H1 (cell line): ENCODE data around the gene INHBA. TPM values are rescaled to one million over a fixed set of nuclear protein-coding genes. Genes with fewer than 3 reads are reported as not detected.
A peak's percentile ranks its signal among the peaks of the same experiment; 100 is the strongest.

ENCODE experiments used
- CTCF ChIA-PET: fragments of 300-600 bp; sonication (Branson Sonifier 250); formaldehyde crosslinking; loops from one replicate; lab custom pipeline; 2021; ENCODE audit not compliant: partially characterized antibody; lab: Charles Lee
- POLR2A ChIA-PET: fragments of 300-600 bp; sonication (Branson Sonifier 250); formaldehyde crosslinking; loops from one replicate; lab custom pipeline; 2021; ENCODE audit warnings: inconsistent platforms; ENCODE audit not compliant: partially characterized antibody; lab: Charles Lee
- DNase-seq, 2 experiments: peaks; one replicate each; pipeline versions ENCODE4 v3.0.0 to v3.0.0-alpha.2; 2010 to 2022; ENCODE audit warnings: low spot score in 2 of 2, low read depth in 1 of 2, mixed read lengths in 1 of 2
- FAIRE-seq: peaks from 2 replicates; lab custom pipeline; 2011; peaks lifted over from hg19 to GRCh38; lab: Jason Lieb, UNC
- H2AFZ ChIP-seq: 2 replicates; pipeline ENCODE4 v1.8.1; 2012; ENCODE audit warnings: low read length, inconsistent platforms
- H2AK5ac ChIP-seq: 2 replicates; pipeline ENCODE4 v1.6.1; 2013; ENCODE audit warnings: low read depth, low read length
- H2BK120ac ChIP-seq: replicated peaks from 2 replicates; pipeline ENCODE3; 2013; ENCODE audit warnings: low read depth, low read length, inconsistent platforms
- H2BK12ac ChIP-seq: 2 replicates; pipeline ENCODE4 v1.6.1; 2013; ENCODE audit warnings: low read depth, low read length
- H2BK15ac ChIP-seq: 2 replicates; pipeline ENCODE4 v1.6.1; 2013; ENCODE audit warnings: low read length
- H2BK20ac ChIP-seq: 2 replicates; pipeline ENCODE4 v1.6.1; 2013; ENCODE audit warnings: low read length
- H2BK5ac ChIP-seq: 2 replicates; pipeline ENCODE4 v1.6.1; 2013; ENCODE audit warnings: low read depth, low read length
- H3K14ac ChIP-seq: 2 replicates; pipeline ENCODE4 v1.6.1; 2013; ENCODE audit warnings: inconsistent platforms; ENCODE audit not compliant: insufficient read length
- H3K18ac ChIP-seq: 2 replicates; pipeline ENCODE4 v1.6.1; 2013; ENCODE audit warnings: low read length; ENCODE audit errors: extremely low read depth
- H3K23ac ChIP-seq: 2 replicates; pipeline ENCODE4 v1.6.1; 2013; ENCODE audit warnings: inconsistent platforms; ENCODE audit not compliant: insufficient read length
- H3K23me2 ChIP-seq: 2 replicates; pipeline ENCODE4 v1.6.1; 2013; ENCODE audit warnings: low read depth, low read length
- H3K27ac ChIP-seq: 2 replicates; pipeline ENCODE4 v1.6.1; 2011; ENCODE audit warnings: low read depth, low read length, inconsistent platforms
- H3K27me3 ChIP-seq, 4 experiments: replicated peaks in 1 of 4; 1 replicate in 1 of 4; 2 replicates in 3 of 4; pipeline versions ENCODE4 v1.6.1 to v1.8.1; 2011 to 2013; ENCODE audit warnings: low read length in 3 of 4, mild to moderate bottlenecking in 3 of 4, inconsistent platforms in 2 of 4, mixed read lengths in 2 of 4, moderate library complexity in 1 of 4; ENCODE audit not compliant: control insufficient read depth in 3 of 4, insufficient read depth in 3 of 4; ENCODE audit errors: extremely low read depth in 1 of 4
- H3K36me3 ChIP-seq, 4 experiments: 2 replicates each; pipeline versions ENCODE4 v1.6.1 to v1.8.1; 2011 to 2013; ENCODE audit warnings: mild to moderate bottlenecking in 4 of 4, low read length in 3 of 4, moderate library complexity in 2 of 4, control low read depth in 1 of 4, inconsistent platforms in 1 of 4; ENCODE audit not compliant: insufficient read depth in 4 of 4, control insufficient read depth in 2 of 4
- H3K4ac ChIP-seq: replicated peaks from 2 replicates; pipeline ENCODE3; 2013; ENCODE audit warnings: low read length, low read depth, mixed read lengths, inconsistent platforms; ENCODE audit not compliant: insufficient read length
- H3K4me1 ChIP-seq, 4 experiments: replicated peaks in 1 of 4; 1 replicate in 1 of 4; 2 replicates in 3 of 4; pipeline versions ENCODE4 v1.6.1 to v1.8.1; 2011 to 2013; ENCODE audit warnings: low read length in 3 of 4, inconsistent platforms in 2 of 4, mixed read lengths in 1 of 4; ENCODE audit not compliant: insufficient read depth in 4 of 4, control insufficient read depth in 3 of 4
- H3K4me2 ChIP-seq, 2 experiments: 2 replicates each; pipeline versions ENCODE4 v1.6.1 to v1.8.1; 2011 to 2013; ENCODE audit warnings: low read depth in 2 of 2, low read length in 2 of 2, control low read depth in 1 of 2, inconsistent platforms in 1 of 2, mild to moderate bottlenecking in 1 of 2; ENCODE audit not compliant: insufficient read depth in 1 of 2
- H3K4me3 ChIP-seq, 4 experiments: fragments of 200-600, 300-600 bp in 1 of 4; sonication (generic), shearing (Covaris generic), sonication (Bioruptor Twin) in 1 of 4; 2 replicates each; pipeline versions ENCODE4 v1.5.1 to v1.8.1; 2011 to 2016; ENCODE audit warnings: low read length in 4 of 4, low read depth in 3 of 4, control low read depth in 2 of 4, inconsistent platforms in 2 of 4, mild to moderate bottlenecking in 2 of 4, mixed read lengths in 1 of 4, moderate library complexity in 1 of 4; ENCODE audit not compliant: insufficient read depth in 2 of 4; ENCODE audit errors: extremely low read depth in 1 of 4
- H3K56ac ChIP-seq: replicated peaks from 2 replicates; pipeline ENCODE3; 2013; ENCODE audit warnings: low read depth, mild to moderate bottlenecking, mixed read lengths, low read length, inconsistent platforms; ENCODE audit not compliant: insufficient read length
- H3K79me1 ChIP-seq: 2 replicates; pipeline ENCODE4 v1.6.1; 2013; ENCODE audit warnings: low read depth, low read length, control low read depth
- H3K79me2 ChIP-seq, 2 experiments: 2 replicates each; pipeline versions ENCODE4 v1.6.1 to v1.8.1; 2012 to 2013; ENCODE audit warnings: low read length in 2 of 2, mild to moderate bottlenecking in 2 of 2, inconsistent platforms in 1 of 2; ENCODE audit not compliant: insufficient read depth in 2 of 2, control insufficient read depth in 1 of 2
- H3K9ac ChIP-seq, 4 experiments: replicated peaks in 1 of 4; 1 replicate in 1 of 4; 2 replicates in 3 of 4; pipeline versions ENCODE4 v1.6.1 to v1.8.1; 2011 to 2013; ENCODE audit warnings: low read depth in 3 of 4, low read length in 3 of 4, control low read depth in 2 of 4, mild to moderate bottlenecking in 2 of 4, moderate library complexity in 2 of 4, inconsistent platforms in 1 of 4; ENCODE audit errors: extremely low read depth in 1 of 4
- H3K9me3 ChIP-seq, 2 experiments: 2 replicates each; pipeline versions ENCODE4 v1.6.1 to v1.8.1; 2012 to 2013; ENCODE audit warnings: mild to moderate bottlenecking in 2 of 2, moderate library complexity in 2 of 2, control low read depth in 1 of 2, inconsistent platforms in 1 of 2, low read depth in 1 of 2, low read length in 1 of 2, mixed read lengths in 1 of 2; ENCODE audit not compliant: insufficient read depth in 2 of 2
- H4K20me1 ChIP-seq, 2 experiments: replicated peaks in 1 of 2; 2 replicates each; pipeline versions ENCODE3 to v1.8.1; 2011 to 2013; ENCODE audit warnings: inconsistent platforms in 2 of 2, low read length in 2 of 2, mild to moderate bottlenecking in 1 of 2; ENCODE audit not compliant: insufficient read depth in 2 of 2, control insufficient read depth in 1 of 2
- H4K5ac ChIP-seq: 2 replicates; pipeline ENCODE4 v1.6.1; 2013; ENCODE audit warnings: low read length, low read depth, mixed read lengths, inconsistent platforms; ENCODE audit not compliant: insufficient read length
- H4K8ac ChIP-seq: 2 replicates; pipeline ENCODE4 v1.8.0; 2013; ENCODE audit warnings: mild to moderate bottlenecking, moderate library complexity, low read length, inconsistent platforms; ENCODE audit not compliant: insufficient read depth; ENCODE audit errors: extremely low read depth
- H4K91ac ChIP-seq: replicated peaks from 2 replicates; pipeline ENCODE3; 2013; ENCODE audit warnings: low read length, mixed read lengths, inconsistent platforms; ENCODE audit not compliant: insufficient read length
- MAX ChIP-seq: IDR thresholded peaks from 2 replicates; pipeline ENCODE4 v1.6.1; 2012; ENCODE audit warnings: inconsistent platforms
- RNF2 ChIP-seq: fragments of 200-900, 300-1000 bp; sonication (generic); IDR thresholded peaks from 2 replicates; pipeline ENCODE4 v1.7.1; 2016; ENCODE audit warnings: borderline replicate concordance, low read depth, mild to moderate bottlenecking, antibody characterized with exemption, low read length; ENCODE audit not compliant: poor library complexity, severe bottlenecking; ENCODE audit errors: missing control alignments
- WGBS, 2 experiments: shearing (Covaris generic) in 1 of 2; methylation state at CpG; one replicate each; pipeline versions ENCODE4 v1.1.6 to v1.1.7; 2013 to 2015; ENCODE audit warnings: low lambda C conversion rate in 2 of 2, mixed read lengths in 2 of 2, inconsistent platforms in 1 of 2, low coverage in 1 of 2, missing lambda C conversion rate in 1 of 2; ENCODE audit not compliant: insufficient replicate concordance in 2 of 2, insufficient coverage in 1 of 2, insufficient read length in 1 of 2; ENCODE audit errors: extremely low coverage in 1 of 2, missing lambda C conversion rate in 1 of 2; 5-methylcytosine and 5-hydroxymethylcytosine counted together
- polyA plus RNA-seq, 7 experiments: library from polyadenylated mRNA; depleted of rRNA in 3 of 7; stranded (reverse) in 5 of 7; unstranded in 2 of 7; fragments of >200 nt in 5 of 7; fragments of 200-250 nt in 2 of 7; gene quantifications; 1 replicate in 5 of 7; 2 replicates in 1 of 7; 4 replicates in 1 of 7; pipeline versions ENCODE4 v1.2.1 to v1.2.3, GENCODE V29; 2011 to 2013; ENCODE audit warnings: missing spikeins in 2 of 7, mixed read lengths in 2 of 7
- total RNA-seq: library from RNA; stranded (reverse); fragmentation: NEBNext Ultra II Directional; extraction: Animal tissue kit (Norgen Biotek cat#: 25700); gene quantifications from 2 replicates; pipeline ENCODE4 v1.2.1, GENCODE V29; 2021

INHBA gene
- total and polyA plus RNA-seq, 2 of the 8 experiments (the other 6 are each of a cell fraction or from before 2014, with no cell fraction given), result 1.1 to 2.7 TPM

- H2BK120ac ChIP-seq, result no peak overlapping the region
- no peak overlapping the region for H3K23ac ChIP-seq
- H3K9me3 ChIP-seq, result no peaks in the 10 kb centered on the region
- peaks cover 4 to 27% (median 19%) of the 10 kb centered on the region in 4 experiments; a peak in 6 of 7 replicates for H3K4me1 ChIP-seq
- no peak overlapping the region for H2BK20ac ChIP-seq
- H4K20me1 ChIP-seq, result no peaks in the 10 kb centered on the region
- no peak for FAIRE-seq
- peak overlapping the region; percentile 95 to 98 for H3K4me2 ChIP-seq
- H3K9ac ChIP-seq, result no peak overlapping the region
- peak in 1 of 2 experiments; percentile 47 for DNase-seq
- peaks cover 11% of the 10 kb centered on the region for H3K23me2 ChIP-seq
- H2BK12ac ChIP-seq, result no peak overlapping the region
- H3K79me1 ChIP-seq, result no peaks in the 10 kb centered on the region
- H3K27me3 ChIP-seq, result 0 out of 7 replicates have a peak, but pooled peaks cover 0 to 3% (median 0%) of the 10 kb centered on the region in 4 experiments
- no peaks in the 10 kb centered on the region for H3K79me2 ChIP-seq
- H3K18ac ChIP-seq, result no peak overlapping the region
- H3K14ac ChIP-seq, result no peak overlapping the region
- no peak overlapping the region for H2AFZ ChIP-seq
- CTCF ChIA-PET, result interaction anchor here (1.0 to 2.3 kb wide), 4 partner anchors 10 to 112 kb away, joined by 3 to 11 read pairs (median 3); no protein-coding TSS in a partner anchor
- H4K8ac ChIP-seq, result no peak overlapping the region
- no peak overlapping the region for H2AK5ac ChIP-seq
- TF ChIP-seq RNF2, result no peak
- TF ChIP-seq MAX, result 0 out of 2 replicates have a peak, but pooled peaks have one; percentile 18
- no peaks in the 10 kb centered on the region for H3K36me3 ChIP-seq
- H3K56ac ChIP-seq, result no peak overlapping the region
- H3K4me3 ChIP-seq, result peak overlapping the region; percentile 59 to 70 (median 66)
- no peak overlapping the region for H4K5ac ChIP-seq
- WGBS, 2 experiments, result 2% methylated on average over 18 of the region's 18 CpGs; no CpG with 5 or more reads in 1 of the 2 experiments
- no peak overlapping the region for H3K27ac ChIP-seq
- H4K91ac ChIP-seq, result no peak overlapping the region
- H2BK5ac ChIP-seq, result no peak overlapping the region
- no peak overlapping the region for H2BK15ac ChIP-seq
- POLR2A ChIA-PET, result interaction anchor here (0.8 kb wide), 1 partner anchor 120 kb away, joined by 3 read pairs; no protein-coding TSS in a partner anchor
- H3K4ac ChIP-seq, result no peak overlapping the region
These were observed 2.8 kb downstream of the INHBA start for GRCh38 chr7:41700044-41700471.
